IPS-NIHi7 (cell line): ENCODE measurements around the gene AFAP1.
"Not testable (repeated sequence)": the region's sequence is repeated elsewhere in the genome, so short reads cannot be mapped to it uniquely, and the experiment has no call there.

Experiments
- DNase-seq: peaks from one replicate; pipeline ENCODE4 v3.0.0; 2012; ENCODE audit warnings: mixed read lengths; ENCODE audit errors: extremely low spot score

The AFAP1 gene

DNA sequence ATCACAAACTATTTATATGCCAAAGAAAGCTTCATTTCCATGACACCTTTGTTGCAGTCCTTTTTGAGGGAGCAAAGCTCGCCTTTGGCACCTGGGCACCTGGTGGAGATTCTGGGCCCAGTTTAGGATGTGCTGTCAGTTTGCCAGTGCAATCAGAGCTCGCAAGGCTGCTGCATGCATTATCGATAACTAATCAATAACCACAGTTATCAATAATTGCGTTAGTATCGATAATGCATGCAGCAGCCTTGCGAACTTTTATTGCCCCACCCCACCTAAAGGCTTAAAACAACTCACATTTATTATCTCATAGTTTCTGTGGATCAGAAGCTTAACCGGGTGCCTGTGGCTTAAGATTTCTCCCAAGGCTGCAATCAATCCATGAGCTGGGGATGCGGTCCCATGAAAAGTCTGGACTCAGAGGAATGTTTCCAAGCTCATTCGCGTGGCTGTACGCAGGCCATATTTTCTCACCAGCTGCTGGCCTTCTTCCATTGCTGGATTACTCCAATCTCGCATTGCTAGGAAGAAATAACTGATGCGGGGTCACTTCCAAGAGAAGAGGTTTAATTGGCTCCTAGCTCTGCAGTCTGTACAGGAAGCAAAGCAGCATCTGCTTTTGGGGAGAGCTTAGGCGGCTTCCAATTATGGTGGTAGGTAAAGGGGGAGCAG is 6.2 kb upstream of the AFAP1 start:
- no peak for DNase-seq

DNA sequence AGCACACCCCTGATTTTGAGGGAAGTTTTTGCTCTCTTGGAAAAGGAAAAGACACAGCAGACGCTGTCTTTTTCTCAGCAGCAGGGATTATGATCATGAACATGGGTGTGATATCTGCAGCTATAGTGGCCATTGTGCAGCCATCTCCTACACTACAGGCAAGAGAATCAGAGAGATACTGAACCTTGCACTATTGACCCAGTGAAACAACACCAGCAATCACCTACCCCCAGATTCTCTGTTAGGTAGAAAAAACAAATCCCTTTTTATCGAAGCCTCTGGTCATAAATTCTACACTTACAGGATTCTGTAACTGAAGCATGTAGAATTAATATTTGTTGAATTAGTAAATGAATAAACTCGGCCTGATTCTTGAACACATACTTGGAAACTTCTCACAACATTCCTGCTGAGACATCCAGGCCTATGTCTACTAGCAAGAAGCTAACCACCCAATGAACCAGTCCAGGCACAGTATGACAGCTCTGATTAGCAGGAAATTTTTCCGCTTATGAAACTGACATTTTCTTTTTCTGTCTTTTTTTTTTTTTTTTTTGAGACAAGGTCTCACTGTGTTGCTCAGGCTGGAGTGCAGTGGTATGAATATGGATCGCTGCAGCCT is 5.0 kb upstream of the AFAP1 start:
- DNase-seq, result no peak

DNA sequence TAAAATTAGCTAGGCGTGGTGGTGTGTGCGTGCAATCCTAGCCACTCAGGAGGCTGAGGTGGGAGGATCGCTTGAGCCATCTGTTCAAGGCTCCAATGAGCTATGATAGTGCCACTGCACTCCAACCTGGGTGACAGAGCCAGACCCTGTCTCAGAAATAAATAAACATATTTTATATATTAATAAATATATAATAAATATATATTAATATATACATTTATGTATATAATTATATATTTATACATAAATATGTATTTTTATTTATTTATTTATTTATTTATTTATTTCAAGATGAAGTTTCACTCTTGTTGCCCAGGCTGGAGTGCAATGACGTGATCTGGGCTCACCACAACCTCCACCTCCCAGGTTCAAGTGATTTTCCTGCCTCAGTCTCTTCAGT is 4.0 kb upstream of the AFAP1 start:
- DNase-seq, result not testable (repeated sequence)

DNA sequence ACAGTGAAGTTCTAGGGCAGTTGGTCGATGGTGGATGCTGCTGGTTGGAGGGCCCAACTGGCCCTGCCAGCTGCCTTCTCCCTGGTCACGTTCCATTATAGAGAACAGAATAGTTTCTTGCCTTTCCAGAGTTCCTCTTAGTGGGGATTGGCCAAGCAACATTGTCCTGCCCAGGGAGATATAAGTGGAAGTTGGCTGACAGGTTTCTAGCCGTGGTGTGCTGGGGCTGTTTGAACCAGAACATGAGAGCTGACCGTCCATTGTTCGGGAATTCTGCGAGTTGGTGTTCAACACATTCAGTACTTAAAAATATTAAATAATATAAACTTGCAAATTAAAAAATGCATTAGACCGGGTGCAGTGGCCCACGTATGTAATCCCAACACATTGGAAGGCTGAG is 3.5 kb upstream of the AFAP1 start:
- DNase-seq, result no peak

DNA sequence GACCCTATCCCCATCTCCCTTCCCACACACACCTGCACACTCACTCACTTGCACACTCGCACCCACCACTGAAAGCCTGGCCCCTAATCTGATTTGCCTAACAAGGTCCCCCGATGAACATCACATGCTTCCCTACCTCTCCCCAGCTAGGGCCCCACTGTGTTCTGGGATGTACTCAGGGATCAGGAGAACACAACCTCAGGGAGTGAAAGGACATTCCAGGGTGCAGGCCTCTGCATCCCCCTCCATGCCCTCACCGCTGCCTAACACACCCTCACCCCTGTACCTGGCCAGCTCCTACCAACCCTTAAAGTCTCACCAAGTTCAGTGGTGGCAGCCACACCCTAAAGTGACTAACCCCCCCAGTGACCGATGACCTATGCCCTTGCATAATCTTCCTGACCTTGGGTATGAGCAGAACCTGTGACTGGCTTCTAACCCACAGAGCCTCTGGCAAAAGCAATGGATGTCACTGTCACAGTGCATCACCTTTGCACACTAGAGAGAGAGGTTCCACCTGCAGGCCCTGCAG is 2.4 kb upstream of the AFAP1 start:
- DNase-seq, result no peak

DNA sequence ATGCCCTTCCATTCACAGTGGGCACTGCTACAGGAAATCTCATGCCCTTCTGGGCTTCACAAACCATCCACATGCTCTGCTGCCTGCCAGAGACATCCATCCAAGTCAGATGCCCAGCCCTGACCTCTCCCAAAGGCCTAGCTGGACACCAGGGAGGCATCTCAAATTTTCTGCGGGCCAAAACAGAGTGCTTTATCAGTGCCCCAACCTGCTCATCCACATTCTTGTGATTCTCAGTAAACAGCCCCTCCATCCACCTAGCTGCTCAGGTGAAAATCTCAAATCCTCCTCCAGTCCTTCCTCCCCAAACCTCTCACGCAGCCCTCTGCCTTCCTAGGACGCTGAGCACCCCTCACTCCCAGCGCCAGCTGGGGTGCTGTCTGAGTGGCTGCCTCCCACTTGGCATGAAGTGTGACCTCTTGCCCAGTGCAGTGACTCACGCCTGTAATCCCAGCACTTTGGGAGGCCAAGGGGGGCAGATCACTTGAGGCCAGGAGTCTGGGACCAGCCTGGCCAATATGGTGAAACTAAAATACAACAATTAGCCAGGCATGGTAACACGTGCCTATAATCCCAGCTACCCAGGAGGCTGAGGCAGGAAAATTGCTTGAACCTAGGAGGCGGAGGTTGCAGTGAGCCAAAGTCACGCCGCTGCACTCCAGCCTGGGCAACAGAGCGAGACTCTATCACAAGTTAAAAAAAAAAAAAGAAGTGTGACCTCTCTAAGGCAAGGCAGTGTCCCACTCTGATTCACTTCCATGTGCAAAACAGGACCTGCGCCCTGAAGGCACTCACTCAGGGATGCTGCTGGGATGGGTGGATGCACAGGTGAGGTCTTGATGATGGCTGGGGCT is 1.7 kb upstream of the AFAP1 start:
- peak; percentile 39 for DNase-seq

DNA sequence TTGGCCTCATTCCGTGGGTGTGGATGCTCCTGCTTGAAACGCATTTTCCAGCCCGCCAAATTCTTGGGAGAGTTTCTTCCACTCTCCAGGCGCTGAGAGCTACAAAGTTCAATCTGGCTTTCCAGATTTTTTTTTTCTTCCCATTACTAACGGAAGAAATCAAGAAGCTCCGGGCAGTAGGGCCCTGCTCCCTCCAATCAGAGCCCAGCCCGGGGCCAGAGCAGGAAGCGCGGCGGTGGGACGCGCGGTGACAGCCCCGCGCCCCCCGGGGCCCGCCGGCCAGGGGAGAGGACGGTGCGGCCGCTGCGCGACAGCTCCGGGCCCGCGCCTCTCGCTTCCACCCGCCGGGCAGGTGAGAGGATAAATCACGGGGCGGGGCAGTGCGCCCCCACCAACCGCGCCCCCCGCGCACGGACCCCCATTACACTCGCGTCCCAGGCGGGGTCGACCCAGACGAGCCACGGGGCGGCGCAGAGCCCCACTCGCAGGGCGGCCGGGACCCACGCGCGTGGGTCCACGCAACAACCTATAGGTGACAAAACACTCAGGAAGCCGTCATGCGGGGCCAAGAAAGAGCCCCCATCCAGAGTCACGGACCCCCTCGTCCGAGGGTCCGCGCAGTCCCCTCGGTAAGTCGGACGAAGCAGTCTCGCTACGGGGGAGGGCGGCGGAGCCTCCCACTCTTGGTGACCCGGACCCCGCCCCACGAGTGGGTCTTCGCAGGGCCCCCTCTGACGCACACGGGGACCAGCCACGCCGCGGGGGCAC is 868 bp downstream of the AFAP1 start:
- DNase-seq, result peak; percentile 67

DNA sequence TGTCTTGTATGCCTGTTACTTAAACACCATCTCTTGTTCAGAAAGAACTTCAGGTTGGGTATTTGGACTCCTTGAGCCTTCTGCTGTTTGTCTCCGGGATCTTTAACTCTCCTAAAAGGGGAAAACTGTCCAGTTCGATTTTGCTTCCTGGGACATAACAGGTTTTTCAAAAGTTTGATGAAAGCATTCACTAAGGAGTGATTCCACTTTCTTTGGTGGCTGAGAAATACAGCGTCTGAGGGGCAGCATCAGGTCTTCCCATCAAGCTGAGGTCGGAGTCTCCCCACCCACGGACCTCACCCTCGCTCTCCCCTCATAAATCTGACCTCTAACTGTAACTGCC is 1.4 kb downstream of the AFAP1 start:
- no peak for DNase-seq

DNA sequence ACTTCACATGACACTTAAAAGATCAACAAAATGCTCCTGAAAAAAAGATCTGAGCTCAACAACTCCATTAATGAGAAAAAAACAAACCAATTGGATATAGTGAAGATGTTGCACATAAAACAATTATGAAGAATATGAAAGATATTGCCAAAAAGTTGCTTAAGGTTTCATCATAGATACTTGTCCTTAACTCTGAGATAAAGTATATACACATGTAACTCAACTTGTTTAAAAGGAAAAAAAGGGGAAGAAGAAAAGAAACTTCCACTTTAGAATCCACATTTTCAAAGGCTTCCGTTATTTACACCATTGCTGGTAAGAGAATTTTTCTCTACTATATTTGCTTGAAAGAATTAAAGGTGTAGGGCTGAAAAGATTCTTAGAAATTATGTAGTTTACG is 2.7 kb downstream of the AFAP1 start:
- DNase-seq, result no peak

DNA sequence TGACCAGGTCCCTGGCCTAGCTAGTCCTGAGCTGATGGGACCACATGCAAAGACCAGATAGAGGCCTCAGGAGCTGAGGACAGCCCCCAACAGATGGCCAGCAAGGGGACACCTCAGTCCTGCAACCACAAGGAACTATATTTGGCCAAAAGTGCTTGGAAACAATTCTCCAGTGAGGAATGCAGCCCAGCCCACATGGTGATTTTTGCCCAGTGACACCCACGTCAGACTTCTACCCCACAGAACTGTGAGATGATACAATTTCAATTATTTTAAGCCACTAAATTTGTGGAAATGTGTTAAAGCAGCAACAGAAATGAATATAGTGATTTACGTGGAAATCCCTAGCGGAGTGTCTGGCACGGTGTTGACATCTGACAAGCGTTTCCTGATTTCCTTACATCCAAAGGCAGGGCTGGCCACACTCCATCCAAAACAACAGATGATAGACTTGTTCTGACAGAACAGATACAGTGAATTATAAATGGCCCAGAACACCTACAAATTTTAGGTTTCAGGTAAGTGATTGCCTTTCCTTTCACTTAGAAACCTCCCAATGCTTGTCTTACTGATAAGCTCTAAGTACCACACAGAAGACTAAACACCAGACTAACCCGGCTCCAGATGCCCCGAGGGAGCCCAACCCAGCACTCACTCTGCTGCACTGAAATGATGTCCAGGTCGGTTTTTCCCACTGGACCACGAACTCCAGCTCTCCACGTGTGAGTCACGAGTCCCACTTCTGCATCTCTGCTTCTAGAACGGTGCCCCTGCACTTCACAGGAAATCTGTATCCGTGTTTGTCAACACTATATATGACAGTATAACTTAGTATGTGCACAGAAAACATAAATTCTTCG is 5.8 kb downstream of the AFAP1 start:
- no peak for DNase-seq

DNA sequence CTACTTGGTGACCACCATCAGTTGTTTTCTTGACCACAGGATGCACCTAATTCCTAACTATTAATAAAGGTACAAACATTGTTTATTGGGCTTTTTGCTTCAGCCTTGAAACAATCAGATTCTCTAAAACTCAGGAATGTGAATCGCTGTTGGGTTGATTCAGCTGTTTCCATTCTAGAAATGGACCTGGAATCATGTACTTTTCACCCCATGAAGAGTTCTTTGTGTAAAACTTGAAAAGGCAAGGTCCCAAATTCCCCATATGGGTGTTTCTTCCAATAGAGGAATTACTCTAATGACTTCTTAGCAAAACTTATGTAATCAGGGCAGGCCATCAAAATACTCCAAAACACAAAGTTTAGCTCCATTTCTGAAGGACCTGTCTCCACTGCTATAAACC is 7.4 kb downstream of the AFAP1 start:
- DNase-seq, result no peak

DNA sequence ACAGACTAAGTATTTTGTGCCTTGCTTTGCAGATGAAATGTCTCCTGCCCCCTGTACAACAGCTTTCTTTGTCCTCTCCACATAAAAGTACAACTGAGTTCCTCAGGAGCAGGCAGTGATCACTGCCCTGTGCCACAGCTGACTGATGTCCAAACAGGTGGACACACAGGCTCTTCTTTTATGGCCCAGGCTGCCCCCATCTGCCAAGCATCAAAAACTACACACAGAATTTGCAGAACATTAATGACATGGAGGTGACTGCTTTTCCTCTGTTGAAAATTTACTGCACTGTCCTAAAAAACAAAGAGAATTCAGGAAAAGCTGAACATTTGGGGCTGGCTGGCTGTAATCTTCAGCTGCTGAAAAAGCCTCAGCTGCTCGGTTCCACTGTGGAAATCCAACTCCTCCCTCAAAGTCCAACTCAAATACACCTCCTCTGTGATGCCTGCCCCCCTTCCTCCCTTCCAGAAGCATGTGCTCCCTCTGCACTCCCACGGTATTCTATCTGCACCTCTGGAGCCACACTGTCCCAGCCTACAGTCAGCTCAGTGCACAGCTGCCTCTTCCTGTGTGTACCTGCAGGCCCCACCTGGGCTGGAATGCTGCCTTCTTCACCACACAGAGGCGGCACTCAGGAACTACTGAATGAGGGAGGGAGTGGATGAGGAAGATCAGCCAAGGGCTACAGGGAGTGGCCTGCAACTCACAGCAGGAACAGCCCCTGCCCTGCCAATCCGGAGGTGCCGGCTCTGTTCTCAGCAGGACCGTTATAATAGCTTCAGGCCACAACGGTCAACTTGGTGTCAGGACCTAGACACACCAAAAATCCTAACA is 10.3 kb downstream of the AFAP1 start:
- DNase-seq, result peak; percentile 77

DNA sequence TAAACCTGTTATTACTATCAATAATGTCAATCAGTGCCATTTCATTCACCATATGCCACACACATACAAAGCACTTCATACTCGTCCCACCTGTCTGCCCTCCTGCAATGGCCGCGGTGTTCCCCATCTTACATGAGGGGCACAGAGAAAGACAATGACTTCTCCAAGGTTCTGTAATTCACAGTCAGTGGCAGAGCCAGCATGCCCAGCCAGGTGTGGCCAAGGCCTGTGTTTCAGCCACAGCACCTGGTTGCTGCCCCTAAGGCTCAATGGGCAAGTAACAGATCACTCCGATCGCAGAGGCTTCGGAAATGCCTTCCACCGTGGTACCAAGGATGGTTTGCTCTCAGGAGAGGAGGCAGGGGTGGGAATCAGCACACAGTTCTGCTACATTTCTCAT is 10.9 kb downstream of the AFAP1 start:
- no peak for DNase-seq

DNA sequence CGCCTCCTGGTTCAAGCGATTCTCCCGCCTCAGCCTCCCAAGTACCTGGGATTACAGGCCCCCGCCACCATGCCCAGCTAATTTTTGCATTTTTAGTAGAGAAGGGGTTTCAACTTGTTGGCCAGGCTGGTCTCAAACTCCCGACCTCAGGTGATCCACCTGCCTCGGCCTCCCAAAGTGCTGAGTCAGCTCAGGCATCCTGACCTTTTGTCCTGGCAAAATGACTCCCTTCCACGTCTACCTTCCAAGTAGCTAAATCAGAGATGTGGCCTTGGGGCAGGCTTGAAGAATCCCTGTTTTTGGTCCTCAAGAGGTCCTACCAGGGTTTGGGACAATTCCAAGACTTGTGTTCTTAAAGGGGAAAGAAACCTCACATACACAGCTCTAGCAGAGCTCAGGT is 12.8 kb downstream of the AFAP1 start:
- no peak for DNase-seq

DNA sequence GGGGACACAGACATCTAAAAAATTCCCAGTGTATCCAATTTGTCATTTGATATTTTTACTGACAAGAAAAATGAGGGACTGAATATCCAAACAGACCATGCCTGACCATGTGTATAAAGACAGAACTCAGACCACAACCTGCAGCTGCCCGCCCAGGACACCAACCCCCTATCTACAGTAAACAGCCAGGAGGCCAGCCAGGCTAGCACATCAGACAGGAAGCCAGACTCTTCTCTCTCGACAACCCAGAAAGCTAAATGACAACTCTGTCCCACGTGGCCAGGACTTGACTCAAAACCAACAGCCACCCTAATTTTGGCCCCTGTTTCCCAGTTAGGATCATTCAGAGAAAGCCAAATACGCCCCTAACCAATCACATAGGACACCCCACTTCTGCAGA is 15.1 kb downstream of the AFAP1 start:
- DNase-seq, result no peak

DNA sequence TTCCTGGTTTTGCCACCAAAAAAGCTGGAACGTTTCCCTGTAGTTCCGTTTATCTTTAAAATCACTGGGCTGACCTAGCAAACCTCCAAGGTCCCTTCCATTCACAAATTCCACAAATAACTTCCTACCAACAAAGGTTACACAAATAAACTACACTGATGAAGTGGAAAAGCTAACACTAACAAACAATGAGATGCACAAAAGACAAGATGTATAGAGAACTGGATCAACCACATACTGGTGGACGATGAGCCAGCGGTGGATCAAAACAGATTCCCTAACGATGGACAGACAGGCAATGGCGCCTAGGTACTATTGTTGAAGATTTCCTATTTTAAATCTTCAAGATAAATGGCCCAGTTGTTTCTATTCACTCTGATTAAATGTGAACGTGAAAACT is 15.5 kb downstream of the AFAP1 start:
- DNase-seq, result no peak

DNA sequence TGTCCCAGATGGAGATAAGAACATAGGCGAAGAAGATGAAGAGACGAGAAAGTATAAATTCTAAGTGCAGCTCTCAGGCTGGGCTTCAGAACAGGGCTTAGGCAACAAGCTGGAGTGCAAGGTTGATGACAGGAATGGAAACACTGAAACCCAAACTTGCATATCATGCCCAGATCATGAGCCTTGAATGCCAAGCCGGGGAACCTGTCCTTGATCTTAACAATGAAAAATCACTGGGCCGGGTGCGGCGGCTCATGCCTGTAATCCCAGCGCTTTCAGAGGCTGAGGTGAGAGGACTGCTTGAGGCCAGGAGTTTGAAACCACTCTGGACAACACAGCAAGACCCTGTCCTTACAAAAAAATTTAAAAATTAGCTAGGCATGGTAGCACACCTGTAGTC is 17.2 kb downstream of the AFAP1 start:
- no peak for DNase-seq

DNA sequence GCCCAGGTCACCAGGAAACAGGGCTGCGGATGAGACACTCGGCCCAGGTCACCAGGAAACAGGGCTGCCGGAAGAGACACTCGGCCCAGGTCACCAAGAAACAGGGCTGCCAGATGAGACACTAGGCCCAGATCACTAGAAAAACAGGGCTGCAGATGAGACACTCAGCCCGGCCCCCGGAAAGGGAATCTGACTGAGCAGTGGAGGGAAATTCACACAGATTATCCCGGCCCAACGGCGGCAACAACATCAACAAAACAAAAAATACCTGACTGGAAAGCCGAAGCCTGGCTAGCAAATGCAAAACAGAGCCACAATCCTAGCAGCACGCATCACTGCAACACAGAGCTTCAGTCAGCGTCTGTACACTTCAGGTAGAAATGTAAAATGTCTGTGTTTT is 20.7 kb downstream of the AFAP1 start:
- DNase-seq, result no peak

DNA sequence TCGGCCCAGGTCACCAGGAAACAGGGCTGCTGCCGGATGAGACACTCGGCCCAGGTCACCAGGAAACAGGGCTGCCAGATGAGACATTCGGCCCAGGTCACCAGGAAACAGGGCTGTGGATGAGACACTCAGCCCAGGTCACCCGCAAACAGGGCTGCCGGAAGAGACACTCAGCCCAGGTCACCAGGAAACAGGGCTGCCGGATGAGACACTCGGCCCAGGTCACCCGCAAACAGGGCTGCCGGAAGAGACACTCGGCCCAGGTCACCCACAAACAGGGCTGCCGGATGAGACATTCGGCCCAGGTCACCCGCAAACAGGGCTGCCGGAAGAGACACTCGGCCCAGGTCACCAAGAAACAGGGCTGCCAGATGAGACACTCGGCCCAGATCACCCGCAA is 21.5 kb downstream of the AFAP1 start:
- DNase-seq, result not testable (repeated sequence)

DNA sequence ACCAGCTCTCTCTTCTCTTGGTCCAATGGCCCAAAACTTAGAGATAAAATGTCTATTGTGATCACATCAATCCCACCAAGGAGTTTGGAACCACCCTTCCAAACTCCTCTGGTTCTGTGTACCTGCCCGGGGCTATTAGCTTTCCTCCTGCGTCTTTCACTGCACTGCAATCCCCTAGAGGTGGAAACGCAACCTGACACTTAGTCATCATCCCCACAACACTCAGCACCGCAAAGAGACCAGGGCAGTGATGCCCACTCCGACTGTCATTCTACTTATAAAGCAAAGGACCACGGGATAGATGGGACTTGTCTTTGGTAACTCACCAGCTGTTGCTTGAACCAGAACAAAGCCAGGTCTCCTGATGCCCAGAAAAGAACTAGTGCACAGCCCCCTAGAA is 22.0 kb downstream of the AFAP1 start:
- DNase-seq, result no peak
